ENCODE measurements around the gene TMEM127. TPM values are rescaled to one million over a fixed set of nuclear protein-coding genes. Genes with fewer than 3 reads are reported as not detected.
A peak's percentile ranks its signal among the peaks of the same experiment; 100 is the strongest.

Gene TMEM127
- polyA plus RNA-seq, 3 donors: 72.3 to 107 (median 78.5) TPM

DNA sequence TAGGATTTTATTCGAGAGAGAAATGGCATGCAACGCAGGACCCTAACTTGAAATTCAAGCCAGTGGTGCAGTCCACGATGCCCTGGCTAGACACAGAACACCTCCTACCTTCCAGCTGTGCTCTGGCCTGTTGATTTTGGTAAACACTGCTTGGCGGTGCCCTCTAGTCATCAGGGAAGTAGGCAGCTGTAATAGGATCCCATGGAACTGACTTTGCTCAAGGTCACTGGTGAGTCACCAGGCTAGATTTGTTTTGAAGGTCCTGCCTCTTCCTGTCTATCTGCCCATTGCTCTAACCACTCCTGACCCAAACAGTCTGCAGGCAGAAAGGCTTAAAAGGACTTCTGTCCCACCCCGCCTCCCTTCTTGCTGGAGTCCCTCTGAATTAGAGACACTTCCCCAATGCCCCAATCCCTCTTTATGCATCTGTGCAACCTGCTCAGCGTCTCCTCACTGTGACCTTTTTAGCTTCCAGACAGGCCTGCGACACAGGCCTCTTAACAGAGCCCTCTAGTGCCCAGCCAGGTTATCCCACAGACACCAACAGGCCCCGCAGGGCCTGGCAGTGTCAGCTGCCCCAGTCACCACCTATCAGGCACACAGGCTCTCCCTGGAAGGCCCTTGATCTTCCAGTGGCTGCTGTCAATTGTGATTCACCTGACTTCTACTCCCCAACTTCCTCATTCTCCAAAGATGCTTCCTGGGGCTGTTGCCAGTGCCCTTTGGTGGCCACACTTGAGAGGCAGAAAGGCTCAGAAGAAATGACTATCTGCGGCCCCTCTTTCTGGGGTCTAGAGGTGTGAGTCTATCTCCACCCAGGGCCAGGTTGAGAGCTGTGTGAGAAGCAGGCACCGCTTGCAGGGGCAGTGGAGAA, 5.2 kb downstream of the TMEM127 start:
- H3K27ac ChIP-seq (ENCODE audit: low read depth in 1 of 2, low read length in 2 of 2): peak overlapping the region; percentile 94 to 99

DNA sequence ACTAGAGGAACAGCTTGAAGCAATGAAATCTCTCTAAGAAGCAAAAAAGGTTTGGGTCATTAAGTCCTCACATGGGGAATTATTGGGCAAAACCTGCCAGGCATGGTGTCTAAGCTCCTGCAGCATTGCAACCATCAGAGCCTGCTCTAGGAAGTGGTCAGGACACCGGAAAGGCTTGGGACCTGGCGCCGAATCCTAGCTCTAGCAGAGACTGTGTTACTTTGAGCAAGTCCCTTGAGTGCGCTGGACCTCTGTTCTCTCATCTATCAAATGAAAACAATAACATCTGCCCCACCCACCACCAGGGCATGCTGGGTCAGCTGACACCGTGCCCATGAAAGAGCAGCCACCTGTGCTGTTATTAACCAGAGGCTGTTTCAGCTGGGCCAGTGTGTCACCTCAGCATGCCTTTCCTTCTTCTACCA, 6.3 kb downstream of the TMEM127 start:
- Histone ChIP-seq H3K27ac (ENCODE audit: low read depth in 1 of 2, low read length in 2 of 2) (peak overlapping the region; percentile 94 to 99), H3K4me2 (replicated peaks; ENCODE audit: extremely low read depth, low read length, poor library complexity, severe bottlenecking) (peak overlapping the region; percentile 64), H3K9ac (ENCODE audit: insufficient read depth, low read length, poor library complexity, severe bottlenecking) (peak overlapping the region; percentile 67), H2AFZ (ENCODE audit: insufficient read depth, low read depth, low read length, poor library complexity, severe bottlenecking) (no peak overlapping the region), H4K20me1 (ENCODE audit: insufficient read depth, low read length) (peaks cover 12% of the 10 kb centered on the region), H3K4me1 (ENCODE audit: control insufficient read depth in 1 of 2, insufficient read depth in 2 of 2, low read length in 2 of 2) (peaks cover 91 to 100% of the 10 kb centered on the region in 2 donors), H3K36me3 (replicated peaks in 1 of 2; ENCODE audit: control insufficient read depth in 1 of 2, insufficient read depth in 2 of 2, low read length in 2 of 2) (peaks cover 23 to 64% of the 10 kb centered on the region in 2 donors), H3K4me3 (replicated peaks in 1 of 3; ENCODE audit: low read depth in 2 of 3, low read length in 3 of 3) (peak overlapping the region in 1 of 3 experiments; percentile 67), H3K27me3 (ENCODE audit: control insufficient read depth in 2 of 2, insufficient read depth in 2 of 2, low read length in 2 of 2) (no peaks in the 10 kb centered on the region), H3K79me2 (ENCODE audit: insufficient read depth, low read length) (peaks cover 89% of the 10 kb centered on the region), H3K9me3 (replicated peaks in 1 of 2; ENCODE audit: control insufficient read depth in 1 of 2, insufficient read depth in 1 of 2, low read length in 2 of 2) (no peaks in the 10 kb centered on the region)
- peaks cover 0 to 5% (median 0%) of the 10 kb centered on the region in 3 donors for H3K27me3 Mint-ChIP-seq (ENCODE audit: low read depth in 3 of 3)
- peak overlapping the region; percentile 97 to 100 (median 98) for H3K27ac Mint-ChIP-seq
- H3K4me1 Mint-ChIP-seq: peaks cover 97% of the 10 kb centered on the region
- H3K4me3 Mint-ChIP-seq: peak overlapping the region; percentile 31 to 84
- H3K9me3 Mint-ChIP-seq: no peaks in the 10 kb centered on the region
- H3K36me3 Mint-ChIP-seq: peaks cover 76 to 89% of the 10 kb centered on the region in 2 donors
- 77% methylated on average over 5 of the region's 5 CpGs for WGBS (ENCODE audit: insufficient coverage)
- TF ChIP-seq, protein P1, sequence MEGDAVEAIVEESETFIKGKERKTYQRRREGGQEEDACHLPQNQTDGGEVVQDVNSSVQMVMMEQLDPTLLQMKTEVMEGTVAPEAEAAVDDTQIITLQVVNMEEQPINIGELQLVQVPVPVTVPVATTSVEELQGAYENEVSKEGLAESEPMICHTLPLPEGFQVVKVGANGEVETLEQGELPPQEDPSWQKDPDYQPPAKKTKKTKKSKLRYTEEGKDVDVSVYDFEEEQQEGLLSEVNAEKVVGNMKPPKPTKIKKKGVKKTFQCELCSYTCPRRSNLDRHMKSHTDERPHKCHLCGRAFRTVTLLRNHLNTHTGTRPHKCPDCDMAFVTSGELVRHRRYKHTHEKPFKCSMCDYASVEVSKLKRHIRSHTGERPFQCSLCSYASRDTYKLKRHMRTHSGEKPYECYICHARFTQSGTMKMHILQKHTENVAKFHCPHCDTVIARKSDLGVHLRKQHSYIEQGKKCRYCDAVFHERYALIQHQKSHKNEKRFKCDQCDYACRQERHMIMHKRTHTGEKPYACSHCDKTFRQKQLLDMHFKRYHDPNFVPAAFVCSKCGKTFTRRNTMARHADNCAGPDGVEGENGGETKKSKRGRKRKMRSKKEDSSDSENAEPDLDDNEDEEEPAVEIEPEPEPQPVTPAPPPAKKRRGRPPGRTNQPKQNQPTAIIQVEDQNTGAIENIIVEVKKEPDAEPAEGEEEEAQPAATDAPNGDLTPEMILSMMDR (IDR thresholded peaks at IDR 0.05): no peak
- peak in 1 of 3 donors; percentile 19 for DNase-seq
- intact Hi-C loops (cut with micrococcal nuclease): loop anchor here (2.0 kb wide), 2 partner anchors 15 to 17 kb away; no protein-coding TSS in a partner anchor

More for the DNA sequence above, 5.2 kb downstream of the TMEM127 start:
- TF ChIP-seq, protein P1 (IDR thresholded peaks at IDR 0.05): no peak
- peaks cover 89% of the 10 kb centered on the region for H3K4me1 Mint-ChIP-seq
- H3K27ac Mint-ChIP-seq: peak overlapping the region; percentile 97 to 100 (median 98)
- H3K4me1 ChIP-seq (ENCODE audit: control insufficient read depth in 1 of 2, insufficient read depth in 2 of 2, low read length in 2 of 2): peaks cover 82 to 94% of the 10 kb centered on the region in 2 donors
- no peaks in the 10 kb centered on the region for H3K27me3 ChIP-seq (ENCODE audit: control insufficient read depth in 2 of 2, insufficient read depth in 2 of 2, low read length in 2 of 2)
- H3K9me3 Mint-ChIP-seq: no peaks in the 10 kb centered on the region
- peaks cover 15 to 53% of the 10 kb centered on the region in 2 donors for H3K36me3 ChIP-seq (replicated peaks in 1 of 2; ENCODE audit: control insufficient read depth in 1 of 2, insufficient read depth in 2 of 2, low read length in 2 of 2)
- WGBS (ENCODE audit: insufficient coverage): 28% methylated on average over 8 of the region's 10 CpGs
- H3K36me3 Mint-ChIP-seq: peaks cover 66 to 81% of the 10 kb centered on the region in 2 donors
- peaks cover 0 to 5% (median 0%) of the 10 kb centered on the region in 3 donors for H3K27me3 Mint-ChIP-seq (ENCODE audit: low read depth in 3 of 3)
- DNase-seq: peak; percentile 90 to 96 (median 93)
- peaks cover 89% of the 10 kb centered on the region for H3K79me2 ChIP-seq (ENCODE audit: insufficient read depth, low read length)
- no peak overlapping the region for H2AFZ ChIP-seq (ENCODE audit: insufficient read depth, low read depth, low read length, poor library complexity, severe bottlenecking)
- H3K9ac ChIP-seq (ENCODE audit: insufficient read depth, low read length, poor library complexity, severe bottlenecking): peak overlapping the region; percentile 67
- no peaks in the 10 kb centered on the region for H3K9me3 ChIP-seq (replicated peaks in 1 of 2; ENCODE audit: control insufficient read depth in 1 of 2, insufficient read depth in 1 of 2, low read length in 2 of 2)
- H3K4me3 ChIP-seq (replicated peaks in 1 of 3; ENCODE audit: low read depth in 2 of 3, low read length in 3 of 3): peak overlapping the region in 2 of 3 experiments; percentile 1 to 67
- H4K20me1 ChIP-seq (ENCODE audit: insufficient read depth, low read length): peaks cover 18% of the 10 kb centered on the region
- intact Hi-C loops (cut with micrococcal nuclease): loop anchor here (5.0 to 10.0 kb wide), 3 partner anchors 33 to 266 kb away; partner anchors contain the start of genes ANKRD36C (in 1 of the 2) and DUSP2 (in 1 of the 2)
- peak overlapping the region; percentile 64 for H3K4me2 ChIP-seq (replicated peaks; ENCODE audit: extremely low read depth, low read length, poor library complexity, severe bottlenecking)
- H3K4me3 Mint-ChIP-seq: peak overlapping the region; percentile 69 to 84

All from CD14-positive monocyte (primary cell).